Measurements from ENCODE around the gene GRXCR1.

Gene GRXCR1

DNA sequence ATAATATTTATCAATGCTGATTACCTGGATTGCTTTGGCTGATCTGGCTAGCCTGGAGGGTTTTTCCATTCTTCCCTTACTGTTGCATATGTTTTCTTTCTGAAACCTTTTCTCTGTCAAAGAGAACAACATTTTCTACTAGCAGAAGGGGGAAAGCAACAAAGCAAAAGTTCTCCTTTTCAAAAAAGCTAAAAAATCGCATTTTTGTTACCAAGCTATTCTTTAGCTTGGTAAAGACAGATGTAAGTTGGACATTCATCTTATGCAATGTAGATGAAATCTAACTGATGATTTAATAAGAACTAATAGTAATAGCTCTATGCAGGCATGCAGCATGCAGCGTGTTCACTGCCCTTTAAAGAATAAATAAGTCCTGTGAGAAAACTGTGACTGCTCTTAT lies at the start of gene GRXCR1:
Gene GRXCR1 (plus strand): TSS at position 301 of the 400 bp plus-strand sequence. CDS start 554 bp downstream, outside the sequence.
- Histone ChIP-seq H4K20me1 (ENCODE audit: insufficient read depth, low read length) (no peaks in the 10 kb centered on the region), H3K27me3 (ENCODE audit: insufficient read depth, low read length) (no peaks in the 10 kb centered on the region), H3K36me3 (ENCODE audit: insufficient read depth, low read length) (no peaks in the 10 kb centered on the region), H3K4me1 (ENCODE audit: insufficient read depth, low read length, severe bottlenecking) (no peaks in the 10 kb centered on the region), H3K9me3 (ENCODE audit: low read length) (no peaks in the 10 kb centered on the region), H2AFZ (ENCODE audit: low read length) (no peak within 1 kb of the TSS), H3K79me2 (ENCODE audit: insufficient read depth, low read length) (no peaks in the 10 kb centered on the region), H3F3A (ENCODE audit: insufficient read depth, low read length) (no peaks in the 10 kb centered on the region), H3K4me2 (ENCODE audit: low read length) (no peak within 1 kb of the TSS), H3K9me2 (ENCODE audit: low read depth, low read length) (no peaks in the 10 kb centered on the region), H3K9ac (ENCODE audit: low read length) (no peak within 1 kb of the TSS), H3K4me3 (ENCODE audit: low read depth, low read length, poor library complexity, severe bottlenecking) (no peak within 1 kb of the TSS), H3K27ac (ENCODE audit: low read depth, low read length, poor library complexity, severe bottlenecking) (no peak within 1 kb of the TSS)
- TF ChIP-seq, protein P1, sequence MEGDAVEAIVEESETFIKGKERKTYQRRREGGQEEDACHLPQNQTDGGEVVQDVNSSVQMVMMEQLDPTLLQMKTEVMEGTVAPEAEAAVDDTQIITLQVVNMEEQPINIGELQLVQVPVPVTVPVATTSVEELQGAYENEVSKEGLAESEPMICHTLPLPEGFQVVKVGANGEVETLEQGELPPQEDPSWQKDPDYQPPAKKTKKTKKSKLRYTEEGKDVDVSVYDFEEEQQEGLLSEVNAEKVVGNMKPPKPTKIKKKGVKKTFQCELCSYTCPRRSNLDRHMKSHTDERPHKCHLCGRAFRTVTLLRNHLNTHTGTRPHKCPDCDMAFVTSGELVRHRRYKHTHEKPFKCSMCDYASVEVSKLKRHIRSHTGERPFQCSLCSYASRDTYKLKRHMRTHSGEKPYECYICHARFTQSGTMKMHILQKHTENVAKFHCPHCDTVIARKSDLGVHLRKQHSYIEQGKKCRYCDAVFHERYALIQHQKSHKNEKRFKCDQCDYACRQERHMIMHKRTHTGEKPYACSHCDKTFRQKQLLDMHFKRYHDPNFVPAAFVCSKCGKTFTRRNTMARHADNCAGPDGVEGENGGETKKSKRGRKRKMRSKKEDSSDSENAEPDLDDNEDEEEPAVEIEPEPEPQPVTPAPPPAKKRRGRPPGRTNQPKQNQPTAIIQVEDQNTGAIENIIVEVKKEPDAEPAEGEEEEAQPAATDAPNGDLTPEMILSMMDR (IDR thresholded peaks at IDR 0.05; ENCODE audit: low read length): no peak
- no peak for TF ChIP-seq EZH2 (IDR thresholded peaks at IDR 0.05; ENCODE audit: borderline replicate concordance, low read length)

DNA sequence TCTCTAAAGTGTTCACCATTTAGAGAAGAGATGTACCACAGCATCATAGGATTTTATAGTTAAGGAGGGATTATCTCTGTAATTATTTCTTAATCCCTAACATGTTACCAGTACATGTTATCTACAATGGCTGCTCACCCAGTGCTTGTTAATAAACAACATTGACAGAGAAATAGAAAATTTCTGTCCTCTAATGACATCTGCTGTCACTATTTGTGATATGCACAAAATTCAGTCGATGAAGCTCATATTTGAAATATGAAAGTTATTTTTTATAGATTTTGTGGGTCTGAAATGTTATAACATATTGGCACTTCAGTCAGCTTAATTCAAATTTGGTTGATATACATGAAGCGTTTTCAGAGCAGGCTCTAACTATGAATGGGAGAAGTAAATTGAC lies 48.8 kb upstream of the GRXCR1 start:
- no peak overlapping the region for H3K9ac ChIP-seq (ENCODE audit: low read length)
- H3F3A ChIP-seq (ENCODE audit: insufficient read depth, low read length): no peaks in the 10 kb centered on the region
- H3K4me3 ChIP-seq (ENCODE audit: low read depth, low read length, poor library complexity, severe bottlenecking): no peak overlapping the region
- no peaks in the 10 kb centered on the region for H3K36me3 ChIP-seq (ENCODE audit: insufficient read depth, low read length)
- no peaks in the 10 kb centered on the region for H3K9me2 ChIP-seq (ENCODE audit: low read depth, low read length)
- H3K79me2 ChIP-seq (ENCODE audit: insufficient read depth, low read length): no peaks in the 10 kb centered on the region
- TF ChIP-seq, protein P1 (IDR thresholded peaks at IDR 0.05; ENCODE audit: low read length): no peak
- TF ChIP-seq EZH2 (IDR thresholded peaks at IDR 0.05; ENCODE audit: borderline replicate concordance, low read length): no peak
- no peak overlapping the region for H2AFZ ChIP-seq (ENCODE audit: low read length)
- H3K27me3 ChIP-seq (ENCODE audit: insufficient read depth, low read length): no peaks in the 10 kb centered on the region
- H3K4me2 ChIP-seq (ENCODE audit: low read length): no peak overlapping the region
- no peaks in the 10 kb centered on the region for H3K4me1 ChIP-seq (ENCODE audit: insufficient read depth, low read length, severe bottlenecking)
- no peak overlapping the region for H3K27ac ChIP-seq (ENCODE audit: low read depth, low read length, poor library complexity, severe bottlenecking)
- no peaks in the 10 kb centered on the region for H4K20me1 ChIP-seq (ENCODE audit: insufficient read depth, low read length)
- no peaks in the 10 kb centered on the region for H3K9me3 ChIP-seq (ENCODE audit: low read length)

DNA sequence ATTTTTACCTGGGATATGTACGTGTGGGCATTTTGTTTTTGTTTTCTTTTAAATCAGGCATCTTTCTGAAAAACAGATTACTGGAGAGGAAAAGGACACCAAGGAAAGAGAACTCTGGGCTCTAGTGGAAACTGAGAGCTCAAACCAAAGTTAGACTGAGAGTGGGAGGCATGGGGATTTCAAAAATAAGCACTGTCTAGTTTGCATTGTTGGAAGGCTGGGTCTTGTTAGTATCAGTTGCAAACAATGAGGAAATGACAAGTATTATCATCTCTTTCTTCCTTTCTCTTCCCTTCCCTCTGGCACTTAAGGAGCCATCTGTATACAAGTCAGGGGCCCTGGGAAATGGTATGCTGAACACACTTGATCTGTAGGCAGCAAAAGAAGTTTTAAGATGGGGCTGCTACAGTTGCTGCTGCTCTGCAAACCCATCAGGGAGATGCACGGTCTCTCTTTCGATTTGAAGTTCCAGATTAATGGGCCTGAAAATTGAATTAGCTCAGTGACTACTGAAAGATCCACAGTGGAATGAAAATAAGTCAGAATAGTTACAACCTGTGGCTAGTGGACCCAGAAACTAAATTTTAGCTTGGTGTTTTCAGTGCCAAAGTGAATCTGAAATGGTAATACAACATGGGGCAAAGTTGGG lies 48.0 kb upstream of the GRXCR1 start:
- Histone ChIP-seq H3K9ac (ENCODE audit: low read length) (no peak overlapping the region), H3K79me2 (ENCODE audit: insufficient read depth, low read length) (no peaks in the 10 kb centered on the region), H3K4me2 (ENCODE audit: low read length) (no peak overlapping the region), H4K20me1 (ENCODE audit: insufficient read depth, low read length) (no peaks in the 10 kb centered on the region), H3K9me2 (ENCODE audit: low read depth, low read length) (no peaks in the 10 kb centered on the region), H3F3A (ENCODE audit: insufficient read depth, low read length) (no peaks in the 10 kb centered on the region), H3K27ac (ENCODE audit: low read depth, low read length, poor library complexity, severe bottlenecking) (no peak overlapping the region), H3K27me3 (ENCODE audit: insufficient read depth, low read length) (no peaks in the 10 kb centered on the region), H2AFZ (ENCODE audit: low read length) (no peak overlapping the region), H3K4me3 (ENCODE audit: low read depth, low read length, poor library complexity, severe bottlenecking) (no peak overlapping the region), H3K9me3 (ENCODE audit: low read length) (no peaks in the 10 kb centered on the region), H3K4me1 (ENCODE audit: insufficient read depth, low read length, severe bottlenecking) (no peaks in the 10 kb centered on the region), H3K36me3 (ENCODE audit: insufficient read depth, low read length) (no peaks in the 10 kb centered on the region)
- TF ChIP-seq EZH2 (IDR thresholded peaks at IDR 0.05; ENCODE audit: borderline replicate concordance, low read length): no peak
- TF ChIP-seq, protein P1 (IDR thresholded peaks at IDR 0.05; ENCODE audit: low read length): no peak

All from OCI-LY1 (cell line).